ENCODE data around the gene GCDH. TPM values are rescaled to one million over a fixed set of nuclear protein-coding genes. Genes with fewer than 3 reads are reported as not detected.
A peak's percentile ranks its signal among the peaks of the same experiment; 100 is the strongest.

Gene GCDH
- polyA plus RNA-seq, 1 donor (not counting 4 experiments of a cell fraction or from before 2014, with no cell fraction given) = 11.5 TPM

- Histone ChIP-seq H3K27me3 (ENCODE audit: control insufficient read depth, extremely low read depth, insufficient read depth, low read length) (no peaks in the 10 kb centered on the region), H3K36me3 (ENCODE audit: control insufficient read depth in 2 of 2, extremely low read depth in 1 of 2, insufficient read depth in 2 of 2, low read length in 2 of 2) (peaks cover 41 to 50% of the 10 kb centered on the region in 2 experiments), H3K4me1 (ENCODE audit: control insufficient read depth, extremely low read depth, insufficient read depth, low read length) (peaks cover 32% of the 10 kb centered on the region), H3K9me1 (ENCODE audit: control insufficient read depth, extremely low read depth, insufficient read depth, low read length) (peaks cover 2% of the 10 kb centered on the region), H3K4me3 (ENCODE audit: control insufficient read depth in 2 of 3, extremely low read depth in 1 of 3, insufficient read depth in 2 of 3, low read depth in 1 of 3, low read length in 3 of 3) (no peak overlapping the region), H3K79me2 (ENCODE audit: control insufficient read depth, insufficient read depth, low read length) (peaks cover 68% of the 10 kb centered on the region), H3K27ac (ENCODE audit: control insufficient read depth, insufficient read depth, low read length) (no peak overlapping the region), H2AFZ (ENCODE audit: control insufficient read depth, low read length) (no peak overlapping the region), H4K20me1 (ENCODE audit: control insufficient read depth, extremely low read depth, insufficient read depth, low read length) (peaks cover 23% of the 10 kb centered on the region), H3K9me3 (ENCODE audit: control insufficient read depth, low read depth, low read length) (no peaks in the 10 kb centered on the region), H3K4me2 (ENCODE audit: control insufficient read depth, extremely low read depth, insufficient read depth, low read depth, low read length) (no peak overlapping the region), H3K9ac (ENCODE audit: control insufficient read depth, extremely low read depth, insufficient read depth, low read length) (no peak overlapping the region)
- no peak for DNase-seq (ENCODE audit: low read depth, low spot score)
- dilution Hi-C loops (cut with MboI; ENCODE audit: extremely low pct_ligation_motif_present, low sequenced_read_pairs) = no loop called here
- TF ChIP-seq EZH2 (IDR thresholded peaks at IDR 0.05; ENCODE audit: low read length) (no peak), CTCF (optimal IDR thresholded peaks at IDR 0.05 in 1 of 3, IDR thresholded peaks at IDR 0.05 in 1 of 3, conservative IDR thresholded peaks at IDR 0.05 in 1 of 3; ENCODE audit: extremely low read depth in 1 of 3, insufficient read depth in 2 of 3, low read length in 3 of 3) (no peak)
- FAIRE-seq = no peak
Observed at GRCh38 chr19:12943437-12944044, 52.6 kb downstream of the GCDH start.

GRCh38 chr19:12944104-12944674, 53.2 kb downstream of the GCDH start:
- Histone ChIP-seq H3K27me3 (ENCODE audit: control insufficient read depth, extremely low read depth, insufficient read depth, low read length) (no peaks in the 10 kb centered on the region), H3K4me3 (ENCODE audit: control insufficient read depth in 2 of 3, extremely low read depth in 1 of 3, insufficient read depth in 2 of 3, low read depth in 1 of 3, low read length in 3 of 3) (no peak overlapping the region), H3K9me3 (ENCODE audit: control insufficient read depth, low read depth, low read length) (no peaks in the 10 kb centered on the region), H3K4me1 (ENCODE audit: control insufficient read depth, extremely low read depth, insufficient read depth, low read length) (peaks cover 32% of the 10 kb centered on the region), H3K9me1 (ENCODE audit: control insufficient read depth, extremely low read depth, insufficient read depth, low read length) (peaks cover 2% of the 10 kb centered on the region), H3K79me2 (ENCODE audit: control insufficient read depth, insufficient read depth, low read length) (peaks cover 62% of the 10 kb centered on the region), H4K20me1 (ENCODE audit: control insufficient read depth, extremely low read depth, insufficient read depth, low read length) (peaks cover 20% of the 10 kb centered on the region), H3K9ac (ENCODE audit: control insufficient read depth, extremely low read depth, insufficient read depth, low read length) (no peak overlapping the region), H2AFZ (ENCODE audit: control insufficient read depth, low read length) (no peak overlapping the region), H3K36me3 (ENCODE audit: control insufficient read depth in 2 of 2, extremely low read depth in 1 of 2, insufficient read depth in 2 of 2, low read length in 2 of 2) (peaks cover 44 to 52% of the 10 kb centered on the region in 2 experiments), H3K4me2 (ENCODE audit: control insufficient read depth, extremely low read depth, insufficient read depth, low read depth, low read length) (peak overlapping the region; percentile 3), H3K27ac (ENCODE audit: control insufficient read depth, insufficient read depth, low read length) (no peak overlapping the region)
- DNase-seq (ENCODE audit: low read depth, low spot score) = no peak
- dilution Hi-C loops (cut with MboI; ENCODE audit: extremely low pct_ligation_motif_present, low sequenced_read_pairs) = no loop called here
- FAIRE-seq = no peak
- no peak for TF ChIP-seq CTCF (optimal IDR thresholded peaks at IDR 0.05 in 1 of 3, IDR thresholded peaks at IDR 0.05 in 1 of 3, conservative IDR thresholded peaks at IDR 0.05 in 1 of 3; ENCODE audit: extremely low read depth in 1 of 3, insufficient read depth in 2 of 3, low read length in 3 of 3)
- no peak for TF ChIP-seq EZH2 (IDR thresholded peaks at IDR 0.05; ENCODE audit: low read length)
